Ramos (cell line): ENCODE results near the gene SRD5A1.

Experiments
- in situ Hi-C: fragments of 300-500 bp; cut with MboI; formaldehyde crosslinking; loops from one replicate; pipeline ENCODE4 v1.14.3; 2022; ENCODE audit warnings: low sequenced_read_pairs; ENCODE audit not compliant: unreplicated experiment

The SRD5A1 gene, protein sequence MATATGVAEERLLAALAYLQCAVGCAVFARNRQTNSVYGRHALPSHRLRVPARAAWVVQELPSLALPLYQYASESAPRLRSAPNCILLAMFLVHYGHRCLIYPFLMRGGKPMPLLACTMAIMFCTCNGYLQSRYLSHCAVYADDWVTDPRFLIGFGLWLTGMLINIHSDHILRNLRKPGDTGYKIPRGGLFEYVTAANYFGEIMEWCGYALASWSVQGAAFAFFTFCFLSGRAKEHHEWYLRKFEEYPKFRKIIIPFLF

DNA sequence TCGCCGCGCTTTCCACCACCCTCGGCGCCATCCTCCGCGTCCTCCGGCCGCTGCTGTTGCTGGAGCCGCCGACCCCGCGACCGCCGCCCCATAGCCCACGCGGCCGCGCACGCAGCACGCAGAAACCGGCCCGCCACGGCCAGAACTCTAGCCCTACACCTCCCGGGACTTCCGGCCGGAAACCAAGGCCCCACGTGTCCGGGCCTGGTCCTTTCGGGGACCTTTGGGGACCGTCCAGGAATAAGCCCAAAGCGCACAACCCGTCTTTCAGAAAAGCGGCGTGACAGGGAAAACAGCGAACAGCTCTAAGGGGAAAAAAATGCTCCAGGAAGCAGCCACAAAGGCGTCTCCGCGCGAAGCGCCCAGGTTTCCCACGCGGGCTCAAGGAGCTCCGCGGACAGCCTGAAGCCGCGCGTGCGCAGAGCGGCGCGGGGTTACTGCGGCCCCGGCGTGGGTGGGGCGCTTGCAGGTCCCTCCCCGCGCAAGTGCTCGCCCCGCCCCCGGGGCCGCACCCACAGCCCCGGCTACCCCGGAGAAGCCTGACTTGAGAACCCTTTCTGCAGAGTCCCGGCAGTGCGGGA lies at the start of gene SRD5A1, which contains the start of gene NSUN2:
TSS of gene SRD5A1 (plus strand) at position 553 of the 581 bp plus-strand sequence. CDS start 137 bp downstream, outside the sequence.
TSS of gene NSUN2 (minus strand) at position 157 of the 581 bp plus-strand sequence. CDS start at position 92, 65 bp downstream.
- in situ Hi-C loops: loop anchor here (5.0 kb wide), 1 partner anchor 94 kb away; no protein-coding TSS in a partner anchor

DNA sequence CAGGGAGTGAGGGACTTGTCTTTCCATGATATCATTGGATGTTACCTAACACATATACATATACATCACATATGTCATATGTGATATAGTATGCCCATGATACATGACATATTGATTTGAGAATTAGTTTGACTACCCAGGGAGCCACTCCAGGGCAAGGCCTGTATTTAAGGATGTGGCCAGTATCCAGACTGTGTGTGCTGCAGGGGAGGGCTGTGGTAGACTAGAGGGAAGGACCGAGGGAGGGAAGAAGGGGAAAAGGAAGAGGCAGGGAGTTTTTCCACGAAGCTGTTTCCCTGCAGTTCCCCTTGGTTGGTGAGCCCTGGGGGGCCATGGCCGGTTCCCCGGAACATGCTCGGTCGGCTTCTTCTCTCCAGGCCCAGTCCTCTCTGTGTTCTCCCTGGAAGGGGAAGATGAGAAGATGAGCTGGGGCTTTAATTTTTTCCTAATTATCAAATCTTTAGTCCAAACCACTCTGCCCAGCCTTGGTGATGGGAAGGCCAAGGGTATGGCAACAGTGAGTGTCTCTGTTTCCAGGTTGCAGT lies 49.1 kb upstream of the SRD5A1 start:
- in situ Hi-C loops: no loop called here

DNA sequence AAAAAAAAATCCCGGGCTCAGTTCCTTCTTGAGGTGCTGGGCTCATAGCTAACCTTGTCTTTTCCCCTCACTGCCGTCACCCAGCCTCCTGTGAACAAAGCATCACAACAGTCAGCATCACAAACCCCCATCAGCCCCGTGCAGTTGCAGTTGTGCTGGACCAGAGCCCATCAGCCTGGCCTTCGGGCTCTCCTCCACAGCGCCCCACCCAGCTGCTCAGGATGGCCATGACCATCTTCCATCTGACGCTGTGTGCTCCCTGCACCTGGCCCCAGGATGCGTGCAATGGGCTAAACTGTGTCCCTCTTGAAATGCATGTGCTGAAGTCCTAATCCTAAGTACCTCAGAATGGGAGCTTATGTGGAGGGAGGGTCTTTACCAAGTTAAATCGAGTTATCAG lies 48.5 kb upstream of the SRD5A1 start:
- in situ Hi-C loops: no loop called here

DNA sequence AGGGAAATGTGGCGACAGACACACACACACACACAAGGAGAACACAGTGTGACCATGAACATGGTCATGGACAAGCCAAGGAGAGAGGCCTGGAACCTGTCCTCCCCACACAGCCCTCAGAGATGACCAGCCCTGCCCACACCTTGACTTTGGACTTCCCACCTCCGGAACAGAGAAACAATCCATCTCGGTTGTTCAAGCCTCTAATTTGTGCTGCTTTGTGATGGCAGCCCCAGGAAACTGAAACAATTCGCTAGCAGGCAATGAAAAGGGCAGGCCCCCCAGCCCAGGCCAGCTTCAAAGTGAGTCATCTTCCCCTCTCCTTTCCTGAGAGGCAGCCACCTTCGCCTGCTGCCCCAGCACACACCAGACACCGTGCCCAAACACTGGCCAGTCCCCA lies 48.1 kb upstream of the SRD5A1 start:
- in situ Hi-C loops: no loop called here

DNA sequence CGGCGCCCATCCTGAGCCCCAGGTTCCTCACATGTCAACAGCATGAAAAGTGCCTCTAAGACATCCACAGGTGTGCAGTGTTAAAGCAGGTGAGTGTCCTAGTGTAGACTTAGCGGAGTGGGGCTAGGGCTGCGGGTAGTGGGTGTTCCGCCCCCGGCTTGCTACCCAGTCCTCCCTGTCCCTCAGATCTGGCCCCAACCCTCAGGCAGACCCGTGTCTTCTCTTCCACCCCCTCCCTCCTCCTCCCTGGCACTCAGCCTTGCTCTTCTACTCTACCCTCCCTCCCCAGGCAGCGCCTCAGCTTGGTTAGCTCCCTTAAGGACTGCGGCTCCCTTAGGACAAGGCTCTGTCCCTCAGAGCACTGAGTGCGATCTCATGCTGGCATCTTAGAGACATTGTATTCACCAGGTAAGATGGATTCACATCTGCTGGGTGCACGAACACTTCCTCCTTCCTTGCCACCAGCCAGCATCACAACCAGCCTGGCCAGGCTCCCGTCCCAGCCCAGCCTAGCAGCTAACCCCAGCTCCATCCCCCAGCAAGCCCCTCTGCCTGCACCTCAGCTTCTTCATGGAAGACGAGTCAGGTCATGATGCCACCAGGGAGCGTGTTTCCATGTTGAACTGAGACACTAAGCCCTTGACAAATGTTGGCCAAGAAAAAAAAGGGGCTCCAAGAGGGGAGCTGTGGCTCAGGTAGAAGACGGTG lies 47.1 kb upstream of the SRD5A1 start:
- in situ Hi-C loops: no loop called here

DNA sequence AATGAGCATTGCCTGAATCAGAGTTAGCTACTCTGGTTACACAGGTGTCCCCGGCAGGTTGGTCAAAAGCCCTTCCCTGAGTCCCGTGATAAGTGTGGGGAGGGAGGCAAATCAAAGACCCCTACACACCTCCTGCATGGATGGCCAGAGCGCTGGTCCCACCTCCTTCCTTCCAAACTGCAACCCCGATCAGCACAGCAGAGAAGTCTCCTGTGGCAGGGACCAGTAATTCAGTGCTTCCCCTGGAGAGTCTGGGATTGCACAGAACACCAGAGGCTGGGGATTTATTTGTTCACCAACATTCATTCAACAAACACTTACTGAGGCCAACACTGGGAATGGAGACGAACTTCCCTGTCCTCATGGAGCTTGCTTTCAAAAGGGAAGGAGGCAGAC lies 46.6 kb upstream of the SRD5A1 start:
- in situ Hi-C loops: no loop called here

DNA sequence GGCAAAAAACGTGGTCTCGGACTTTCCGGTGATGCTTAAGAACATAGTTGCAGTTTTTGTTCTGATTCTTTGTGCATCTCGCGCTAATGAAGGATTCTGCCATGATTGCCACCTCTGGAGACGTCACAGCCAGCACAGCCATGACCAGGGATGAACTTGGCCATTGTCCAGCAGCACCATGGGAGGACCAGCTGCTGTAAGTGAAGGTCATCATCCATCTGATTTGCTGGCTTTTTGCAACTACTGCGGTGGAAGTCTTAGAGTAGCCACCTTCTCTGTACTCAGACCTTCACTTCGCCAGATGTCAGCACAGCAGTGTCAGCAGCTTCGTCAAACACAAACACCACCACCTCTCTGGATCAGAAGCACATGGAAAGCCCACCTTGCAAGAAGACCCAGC lies 46.1 kb upstream of the SRD5A1 start:
- in situ Hi-C loops: no loop called here

DNA sequence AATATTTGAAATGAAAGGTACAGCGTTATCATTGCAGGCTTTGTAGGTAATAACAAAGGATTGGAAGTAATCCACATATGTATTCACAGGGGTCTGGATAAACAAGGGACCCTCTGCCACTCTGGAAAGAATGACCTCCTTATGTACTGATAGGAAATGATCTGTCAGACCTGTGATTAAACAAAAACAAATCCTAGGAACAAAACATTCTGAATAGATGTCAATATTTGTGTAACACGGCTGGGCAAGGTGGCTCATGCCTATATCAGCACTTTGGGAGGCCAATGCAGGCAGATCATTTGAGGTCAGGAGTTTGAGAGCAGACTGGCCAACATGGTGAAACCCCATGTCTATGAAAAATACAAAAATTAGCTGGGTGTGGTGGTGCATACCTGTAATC lies 42.7 kb upstream of the SRD5A1 start:
- in situ Hi-C loops: no loop called here

DNA sequence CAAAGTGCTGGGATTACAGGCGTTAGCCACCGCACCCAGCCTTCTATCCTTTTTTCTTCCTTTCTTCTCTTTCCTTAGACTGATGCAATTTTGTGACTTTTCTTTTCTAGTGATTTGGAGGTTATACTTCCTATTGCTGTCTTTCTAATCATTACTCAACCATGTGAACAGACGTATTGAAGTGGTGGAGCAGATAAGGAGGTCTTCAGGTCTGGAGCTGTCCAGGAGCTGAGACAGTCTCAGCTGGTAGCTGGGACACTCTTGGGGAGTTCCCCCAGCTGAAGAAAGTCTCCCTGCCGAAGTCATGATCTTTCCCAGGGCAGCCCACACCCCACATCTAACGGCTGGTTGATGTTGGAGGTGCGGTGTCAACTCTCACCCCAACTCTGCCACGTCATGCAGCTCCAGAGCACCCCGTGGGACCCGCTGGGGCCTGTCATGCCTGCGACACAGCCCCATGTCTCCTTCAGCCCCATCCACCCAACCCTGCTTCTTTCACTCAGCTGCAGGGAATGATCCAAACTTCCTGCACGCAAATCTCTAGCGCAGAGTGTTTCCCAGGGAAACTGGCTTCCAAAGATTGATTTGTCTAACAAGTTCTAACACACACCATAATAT lies 41.5 kb upstream of the SRD5A1 start:
- in situ Hi-C loops: no loop called here

DNA sequence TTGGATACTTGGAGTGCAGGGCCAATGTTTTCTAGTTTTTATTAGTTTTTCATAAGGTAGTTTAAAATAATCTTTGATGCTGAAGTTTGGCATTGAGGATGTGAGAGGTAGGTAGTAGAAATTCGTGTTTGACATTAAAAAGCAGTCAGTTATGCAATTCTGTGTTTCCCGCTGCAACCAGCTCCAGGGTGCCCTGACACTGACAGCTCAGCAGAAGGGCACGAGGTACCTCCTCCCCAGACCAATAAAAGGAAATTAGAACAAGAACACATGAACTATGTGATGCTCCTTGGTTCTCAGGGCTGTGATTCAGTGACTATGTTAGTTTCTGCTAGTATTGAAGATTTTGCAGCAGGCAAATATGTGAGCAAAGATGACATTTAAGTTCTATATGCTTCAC lies 40.6 kb upstream of the SRD5A1 start:
- in situ Hi-C loops: no loop called here

DNA sequence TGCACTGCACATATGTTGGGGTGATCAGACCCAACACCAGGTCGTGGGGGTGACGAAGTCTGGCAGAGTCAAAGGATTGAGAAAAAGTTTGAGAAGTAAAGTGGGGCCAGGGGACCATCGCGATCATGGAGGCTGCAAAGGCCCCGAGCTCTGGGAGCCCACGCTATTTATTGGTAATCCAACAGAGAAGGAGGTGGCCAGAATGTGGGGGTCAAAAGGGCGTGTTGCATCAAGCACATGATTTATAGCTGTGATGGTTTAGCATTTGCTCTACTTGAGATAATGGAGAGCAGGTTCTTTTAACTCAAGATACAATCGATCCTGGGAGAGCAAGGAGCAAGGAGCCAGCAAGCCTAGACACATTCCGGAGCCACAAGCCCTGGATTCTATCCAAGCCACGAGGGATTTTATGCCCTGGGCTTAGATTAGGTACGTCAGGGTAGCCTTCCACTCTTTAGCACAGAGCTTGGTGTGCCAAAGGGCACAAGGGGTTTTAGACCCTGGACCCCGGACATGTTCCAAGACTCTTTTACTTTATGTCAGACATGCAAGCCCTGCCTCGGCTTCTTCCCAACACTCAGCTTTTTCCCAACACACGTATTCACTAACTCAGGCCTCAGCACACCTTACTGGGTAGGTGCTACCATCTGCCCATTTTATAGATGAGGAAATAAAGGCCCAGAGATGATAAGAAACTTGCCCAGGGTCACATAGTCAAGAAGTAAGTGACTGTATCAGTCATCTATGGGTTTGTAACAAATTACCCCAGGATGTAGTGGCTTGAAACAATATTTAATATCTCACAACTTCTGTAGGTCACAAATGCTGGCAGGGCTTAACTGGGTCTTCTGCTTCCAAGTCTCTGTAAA lies 39.9 kb upstream of the SRD5A1 start:
- in situ Hi-C loops: no loop called here

DNA sequence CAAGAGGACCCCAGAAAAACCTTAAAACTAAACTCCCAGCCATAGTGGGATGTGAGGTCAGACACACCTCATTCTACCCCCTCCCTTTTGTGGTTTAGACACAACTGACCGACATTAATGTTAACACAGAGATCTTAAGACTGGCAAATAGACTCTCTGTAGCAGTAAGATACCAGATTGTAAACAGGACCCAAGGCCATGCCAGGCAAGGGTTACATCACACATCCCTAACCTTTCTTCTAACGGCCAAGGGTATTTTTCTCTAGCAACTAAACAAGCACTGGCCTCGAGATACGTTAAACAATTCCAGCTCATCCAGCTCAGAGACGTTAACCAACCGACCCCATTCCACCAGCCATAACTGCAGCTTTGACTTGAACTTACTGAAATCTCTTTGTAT lies 39.2 kb upstream of the SRD5A1 start:
- in situ Hi-C loops: no loop called here

DNA sequence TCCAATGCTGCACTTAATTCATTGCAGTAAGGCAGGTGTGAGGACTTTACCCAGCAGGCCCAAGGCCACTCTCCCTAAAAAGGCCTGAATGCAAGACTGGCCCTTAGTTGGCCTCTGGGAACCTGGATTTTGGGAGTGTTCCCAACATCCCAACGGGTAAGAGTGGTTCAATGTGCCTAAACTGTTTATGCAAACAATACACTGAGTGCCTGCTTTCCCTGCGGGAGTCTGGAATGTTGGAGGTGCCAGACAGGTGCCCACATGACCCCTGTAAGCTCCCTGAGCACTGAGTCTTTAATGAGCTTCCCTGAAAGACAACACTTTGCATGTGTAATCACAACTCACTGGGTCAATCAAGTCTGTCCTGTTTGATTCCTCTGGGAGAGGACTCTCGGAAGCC lies 37.8 kb upstream of the SRD5A1 start:
- in situ Hi-C loops: no loop called here

DNA sequence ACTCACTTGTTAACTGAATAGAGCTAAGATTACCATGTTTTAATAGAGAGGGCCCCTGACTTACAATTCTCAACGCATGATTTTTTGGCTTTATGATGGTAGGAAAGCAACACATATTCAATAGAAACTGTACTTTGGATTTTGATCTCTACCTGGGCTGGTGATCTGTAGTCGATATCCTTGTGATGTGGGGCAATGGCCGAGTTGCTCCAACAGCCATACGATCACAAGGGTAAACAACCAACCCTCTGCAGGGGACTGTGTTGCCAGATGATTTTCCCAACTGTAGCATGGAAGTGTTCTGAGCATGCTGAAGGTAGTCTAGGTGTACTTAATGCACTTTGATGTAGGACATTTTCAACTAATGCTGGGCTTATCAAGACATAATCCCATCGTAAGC lies 36.9 kb upstream of the SRD5A1 start:
- in situ Hi-C loops: no loop called here

DNA sequence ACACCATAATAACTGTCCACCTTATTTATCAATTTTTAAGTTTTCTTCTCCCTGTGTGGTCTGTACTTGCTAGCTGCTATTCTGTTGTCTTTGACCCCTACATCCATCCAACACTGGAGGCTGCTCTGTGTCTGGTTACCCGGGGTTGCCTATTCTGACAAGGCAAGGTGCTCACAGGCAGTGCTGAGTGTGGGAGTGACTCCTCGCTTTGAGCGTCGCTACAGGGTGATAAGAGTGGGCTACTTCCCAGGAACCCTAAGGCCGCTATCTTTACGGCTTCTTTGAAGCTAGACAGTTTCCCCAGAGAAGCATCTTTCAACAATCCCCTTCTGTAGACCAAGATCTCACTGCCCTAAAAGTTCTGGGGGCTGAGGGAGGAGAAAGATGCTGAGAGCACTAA lies 35.7 kb upstream of the SRD5A1 start:
- in situ Hi-C loops: no loop called here

DNA sequence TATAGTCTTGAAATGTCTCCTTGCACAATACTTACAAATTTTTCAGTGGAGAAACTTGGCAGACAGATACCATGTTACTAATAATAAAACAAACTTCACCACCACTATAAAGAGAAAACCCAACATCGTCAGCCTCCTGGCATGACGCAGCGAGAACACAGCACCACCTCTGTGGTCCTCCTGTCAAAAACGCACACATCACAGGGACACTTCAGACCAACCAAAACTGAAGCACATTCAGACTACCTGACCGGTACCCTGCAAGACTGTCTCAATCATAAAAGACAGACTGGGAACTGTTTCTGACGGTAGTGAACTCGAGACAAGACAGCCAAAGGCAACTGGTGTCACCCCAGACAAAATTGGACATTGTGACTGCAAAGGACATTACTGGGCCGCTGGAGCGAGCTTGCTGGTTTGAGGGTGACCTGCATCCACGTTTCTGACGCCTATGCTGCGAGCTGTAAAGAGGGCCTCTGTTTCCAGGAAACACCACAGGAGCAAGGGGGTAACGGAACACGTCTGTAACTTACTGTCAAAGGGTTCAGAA lies 34.8 kb upstream of the SRD5A1 start:
- in situ Hi-C loops: no loop called here

DNA sequence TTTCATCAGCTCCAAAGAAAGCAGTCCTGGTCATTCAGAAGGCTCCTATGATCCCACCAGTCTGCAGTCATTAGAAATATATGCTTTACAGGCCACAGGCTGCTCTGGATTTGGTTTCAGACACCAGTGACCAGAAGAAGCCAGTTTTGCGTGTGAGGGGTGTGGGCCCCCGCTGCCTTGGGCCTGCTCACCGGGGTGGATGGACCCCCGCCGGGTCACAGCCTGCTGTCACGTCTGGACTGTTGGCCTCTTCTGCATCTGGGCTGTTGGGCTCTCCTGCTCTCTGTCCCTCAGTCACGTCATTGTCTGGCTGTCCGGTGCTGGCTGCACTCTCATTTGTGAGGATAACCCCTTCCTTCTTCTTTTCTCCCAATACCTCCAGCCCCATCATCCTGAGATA lies 33.5 kb upstream of the SRD5A1 start:
- in situ Hi-C loops: no loop called here

DNA sequence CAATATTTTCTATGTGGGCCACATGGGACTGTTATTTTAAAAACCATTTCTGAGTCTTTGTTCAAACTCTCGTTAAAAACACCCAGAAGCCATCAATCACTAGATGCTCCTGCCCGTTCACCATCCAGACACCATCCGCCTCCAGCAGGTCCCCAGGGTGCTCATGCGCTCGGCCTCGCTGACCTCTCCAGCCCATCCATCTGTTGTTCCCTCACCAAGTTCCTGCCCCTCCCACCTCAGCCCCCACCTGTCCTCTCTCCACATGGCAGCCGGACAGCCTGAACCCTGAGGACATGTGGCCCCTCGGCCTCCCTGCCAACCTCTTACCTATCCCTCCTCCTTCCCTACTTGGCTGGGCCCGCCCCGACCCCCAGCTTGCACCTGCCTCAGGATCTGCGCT lies 32.0 kb upstream of the SRD5A1 start:
- in situ Hi-C loops: no loop called here

DNA sequence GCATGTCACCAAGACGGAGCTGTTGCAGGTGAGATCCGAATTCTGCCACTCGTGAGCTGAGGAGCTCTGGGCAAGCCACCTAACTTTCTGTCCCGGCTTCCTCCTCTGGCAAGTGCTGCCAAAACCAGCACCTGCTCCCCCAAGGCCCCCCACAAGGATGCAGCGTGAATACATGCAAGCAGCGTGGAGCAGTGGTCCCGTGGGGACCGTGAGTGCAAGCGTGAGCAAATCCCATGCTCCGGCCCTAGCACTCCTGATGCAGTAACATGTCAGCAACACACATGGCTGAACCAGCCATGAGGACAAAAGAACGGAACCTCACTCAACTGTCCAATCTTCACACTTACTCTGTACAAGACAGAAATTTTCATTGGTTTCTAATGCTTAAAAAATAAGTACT lies 31.4 kb upstream of the SRD5A1 start:
- in situ Hi-C loops: no loop called here

DNA sequence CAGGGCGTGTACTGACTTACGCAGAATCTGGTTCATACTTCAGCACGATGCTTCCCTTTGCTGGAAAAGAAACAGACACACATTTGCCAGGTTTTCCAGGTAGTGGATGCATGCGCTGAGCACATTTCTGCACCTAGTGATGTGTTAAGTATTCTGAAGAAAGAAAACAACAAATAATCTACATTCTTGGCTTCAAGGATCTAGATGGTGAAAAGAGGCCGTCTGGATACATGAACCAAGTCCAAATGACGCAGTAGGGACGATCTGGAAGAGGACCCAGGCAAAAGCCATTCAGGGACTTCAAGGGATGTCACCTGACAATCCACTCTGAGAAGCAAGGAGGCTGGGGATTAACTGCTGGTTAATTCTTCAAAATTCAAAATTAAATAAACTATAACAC lies 30.8 kb upstream of the SRD5A1 start:
- in situ Hi-C loops: no loop called here
